ENCODE data around the gene TBC1D5. TPM values are rescaled to one million over a fixed set of nuclear protein-coding genes. Genes with fewer than 3 reads are reported as not detected.

Gene TBC1D5
- total and polyA plus RNA-seq, 4 donors, result 11.8 to 75.5 (median 34.5) TPM

- WGBS, 2 donors, result 90 to 93% methylated on average over 3 of the region's 3 CpGs
These were observed 30.1 kb upstream of the TBC1D5 start for GRCh38 chr3:17772556-17772955.

DNA sequence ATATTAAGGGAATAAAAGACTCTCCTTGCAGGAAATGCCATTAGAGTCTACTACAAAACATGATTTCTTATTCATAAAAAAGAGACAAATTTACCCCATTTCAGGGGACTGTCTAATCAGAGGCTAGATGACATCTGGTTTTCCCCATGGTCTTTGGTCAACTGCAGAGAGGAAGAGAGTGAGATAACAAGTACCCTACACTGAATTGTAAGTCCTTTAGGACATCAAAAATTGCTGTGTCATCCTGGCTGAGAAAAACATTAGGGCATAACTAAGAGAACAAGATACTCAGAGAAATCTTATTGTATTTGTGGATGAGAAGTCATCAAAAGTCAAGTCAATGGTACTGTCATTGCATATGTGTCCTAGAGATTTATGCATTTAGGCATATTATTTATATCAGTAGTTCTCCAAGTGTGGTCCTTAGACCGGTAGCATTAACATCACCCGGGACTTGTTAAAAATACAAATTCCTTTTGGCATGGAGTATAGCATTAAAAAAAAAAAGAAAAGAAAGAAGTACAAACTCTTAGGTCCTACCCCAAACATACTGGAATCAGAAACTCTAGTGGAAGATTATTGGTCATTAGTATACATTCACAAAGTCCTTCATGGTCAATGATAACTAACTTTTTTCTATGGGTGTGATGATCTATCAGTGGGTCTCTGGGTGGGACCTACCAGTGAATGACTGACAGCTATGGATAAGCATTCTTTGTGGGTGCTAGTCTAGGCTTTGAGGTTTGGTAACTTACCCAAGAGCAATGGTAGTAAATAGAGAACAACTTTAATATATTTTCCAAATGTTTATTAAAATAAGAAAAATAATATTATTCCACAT is 29.0 kb upstream of the TBC1D5 start:
- Histone ChIP-seq H3K36me3 (ENCODE audit: control insufficient read depth in 1 of 2, insufficient read depth in 2 of 2, low read length in 1 of 2) (no peaks in the 10 kb centered on the region), H3K9me3 (ENCODE audit: control insufficient read depth, low read length) (no peaks in the 10 kb centered on the region), H3K27me3 (ENCODE audit: control insufficient read depth in 1 of 2, insufficient read depth in 2 of 2, low read length in 1 of 2) (no peaks in the 10 kb centered on the region), H3K4me1 (ENCODE audit: control insufficient read depth in 1 of 2, insufficient read depth in 2 of 2, low read length in 2 of 2) (no peaks in the 10 kb centered on the region), H3K27ac (ENCODE audit: low read depth in 1 of 2, low read length in 2 of 2) (no peak overlapping the region), H3K4me3 (ENCODE audit: low read length in 2 of 2) (no peak overlapping the region)
- intact Hi-C loops (cut with DNase I), result no loop called here
- DNase-seq, result no peak
- ATAC-seq (ENCODE audit: low FRiP score), result no peak
- 51 to 67% methylated on average over 2 of the region's 2 CpGs for WGBS, 2 donors

More at GRCh38 chr3:17772556-17772955, 30.1 kb upstream of the TBC1D5 start:
- DNase-seq (no peak), ATAC-seq (ENCODE audit: low FRiP score) (no peak)
- H3K36me3 ChIP-seq (ENCODE audit: control insufficient read depth in 1 of 2, insufficient read depth in 2 of 2, low read length in 1 of 2), result no peaks in the 10 kb centered on the region
- intact Hi-C loops (cut with DNase I), result no loop called here
- no peaks in the 10 kb centered on the region for H3K9me3 ChIP-seq (ENCODE audit: control insufficient read depth, low read length)
- no peak overlapping the region for H3K4me3 ChIP-seq (ENCODE audit: low read length in 2 of 2)
- no peaks in the 10 kb centered on the region for H3K27me3 ChIP-seq (ENCODE audit: control insufficient read depth in 1 of 2, insufficient read depth in 2 of 2, low read length in 1 of 2)
- no peaks in the 10 kb centered on the region for H3K4me1 ChIP-seq (ENCODE audit: control insufficient read depth in 1 of 2, insufficient read depth in 2 of 2, low read length in 2 of 2)
- H3K27ac ChIP-seq (ENCODE audit: low read depth in 1 of 2, low read length in 2 of 2), result no peak overlapping the region

GRCh38 chr3:17770682-17771081 is 28.3 kb upstream of the TBC1D5 start:
- no peaks in the 10 kb centered on the region for H3K27me3 ChIP-seq (ENCODE audit: control insufficient read depth in 1 of 2, insufficient read depth in 2 of 2, low read length in 1 of 2)
- ATAC-seq (ENCODE audit: low FRiP score) (no peak), DNase-seq (no peak)
- H3K9me3 ChIP-seq (ENCODE audit: control insufficient read depth, low read length), result no peaks in the 10 kb centered on the region
- H3K4me3 ChIP-seq (ENCODE audit: low read length in 2 of 2), result no peak overlapping the region
- H3K4me1 ChIP-seq (ENCODE audit: control insufficient read depth in 1 of 2, insufficient read depth in 2 of 2, low read length in 2 of 2), result no peaks in the 10 kb centered on the region
- no peaks in the 10 kb centered on the region for H3K36me3 ChIP-seq (ENCODE audit: control insufficient read depth in 1 of 2, insufficient read depth in 2 of 2, low read length in 1 of 2)
- intact Hi-C loops (cut with DNase I), result no loop called here
- no peak overlapping the region for H3K27ac ChIP-seq (ENCODE audit: low read depth in 1 of 2, low read length in 2 of 2)

GRCh38 chr3:17765819-17766472 is 23.5 kb upstream of the TBC1D5 start:
- Histone ChIP-seq H3K4me3 (ENCODE audit: low read length in 2 of 2) (no peak overlapping the region), H3K27ac (ENCODE audit: low read depth in 1 of 2, low read length in 2 of 2) (no peak overlapping the region), H3K4me1 (ENCODE audit: control insufficient read depth in 1 of 2, insufficient read depth in 2 of 2, low read length in 2 of 2) (no peaks in the 10 kb centered on the region), H3K36me3 (ENCODE audit: control insufficient read depth in 1 of 2, insufficient read depth in 2 of 2, low read length in 1 of 2) (no peaks in the 10 kb centered on the region), H3K9me3 (ENCODE audit: control insufficient read depth, low read length) (no peaks in the 10 kb centered on the region), H3K27me3 (ENCODE audit: control insufficient read depth in 1 of 2, insufficient read depth in 2 of 2, low read length in 1 of 2) (no peaks in the 10 kb centered on the region)
- DNase-seq, result no peak
- WGBS, 2 donors, result 83 to 87% methylated on average over 9 of the region's 9 CpGs
- no peak for ATAC-seq (ENCODE audit: low FRiP score)
- intact Hi-C loops (cut with DNase I), result no loop called here

- WGBS, 2 donors, result 90 to 94% methylated on average over 5 of the region's 5 CpGs
- ATAC-seq (ENCODE audit: low FRiP score), result no peak
- DNase-seq, result no peak
- intact Hi-C loops (cut with DNase I), result no loop called here
- H3K27me3 ChIP-seq (ENCODE audit: control insufficient read depth in 1 of 2, insufficient read depth in 2 of 2, low read length in 1 of 2), result no peaks in the 10 kb centered on the region
- H3K36me3 ChIP-seq (ENCODE audit: control insufficient read depth in 1 of 2, insufficient read depth in 2 of 2, low read length in 1 of 2), result no peaks in the 10 kb centered on the region
- no peaks in the 10 kb centered on the region for H3K9me3 ChIP-seq (ENCODE audit: control insufficient read depth, low read length)
- H3K4me1 ChIP-seq (ENCODE audit: control insufficient read depth in 1 of 2, insufficient read depth in 2 of 2, low read length in 2 of 2), result no peaks in the 10 kb centered on the region
- no peak overlapping the region for H3K27ac ChIP-seq (ENCODE audit: low read depth in 1 of 2, low read length in 2 of 2)
- no peak overlapping the region for H3K4me3 ChIP-seq (ENCODE audit: low read length in 2 of 2)
These were observed 19.1 kb upstream of the TBC1D5 start for GRCh38 chr3:17761563-17761962.

GRCh38 chr3:17759901-17760300 is 17.5 kb upstream of the TBC1D5 start:
- Histone ChIP-seq H3K27me3 (ENCODE audit: control insufficient read depth in 1 of 2, insufficient read depth in 2 of 2, low read length in 1 of 2) (no peaks in the 10 kb centered on the region), H3K4me1 (ENCODE audit: control insufficient read depth in 1 of 2, insufficient read depth in 2 of 2, low read length in 2 of 2) (no peaks in the 10 kb centered on the region), H3K9me3 (ENCODE audit: control insufficient read depth, low read length) (no peaks in the 10 kb centered on the region), H3K27ac (ENCODE audit: low read depth in 1 of 2, low read length in 2 of 2) (no peak overlapping the region), H3K4me3 (ENCODE audit: low read length in 2 of 2) (no peak overlapping the region), H3K36me3 (ENCODE audit: control insufficient read depth in 1 of 2, insufficient read depth in 2 of 2, low read length in 1 of 2) (no peaks in the 10 kb centered on the region)
- ATAC-seq (ENCODE audit: low FRiP score) (no peak), DNase-seq (no peak)
- 30 to 38% methylated on average over 4 of the region's 4 CpGs for WGBS, 2 donors
- intact Hi-C loops (cut with DNase I), result no loop called here

- Histone ChIP-seq H3K4me1 (ENCODE audit: control insufficient read depth in 1 of 2, insufficient read depth in 2 of 2, low read length in 2 of 2) (peaks cover 0 to 2% of the 10 kb centered on the region in 2 donors), H3K4me3 (ENCODE audit: low read length in 2 of 2) (no peak overlapping the region), H3K27ac (ENCODE audit: low read depth in 1 of 2, low read length in 2 of 2) (no peak overlapping the region), H3K9me3 (ENCODE audit: control insufficient read depth, low read length) (no peaks in the 10 kb centered on the region), H3K36me3 (ENCODE audit: control insufficient read depth in 1 of 2, insufficient read depth in 2 of 2, low read length in 1 of 2) (no peaks in the 10 kb centered on the region), H3K27me3 (ENCODE audit: control insufficient read depth in 1 of 2, insufficient read depth in 2 of 2, low read length in 1 of 2) (no peaks in the 10 kb centered on the region)
- intact Hi-C loops (cut with DNase I), result no loop called here
- ATAC-seq (ENCODE audit: low FRiP score) (no peak), DNase-seq (no peak)
- 94% methylated on average over 1 of the region's 1 CpG for WGBS, 2 donors
These were observed 13.4 kb upstream of the TBC1D5 start for GRCh38 chr3:17755836-17756235.

GRCh38 chr3:17753632-17753992 is 11.2 kb upstream of the TBC1D5 start:
- ATAC-seq (ENCODE audit: low FRiP score) (no peak), DNase-seq (no peak)
- WGBS, 2 donors, result 0 to 16% methylated on average over 1 of the region's 1 CpG
- H3K4me1 ChIP-seq (ENCODE audit: control insufficient read depth in 1 of 2, insufficient read depth in 2 of 2, low read length in 2 of 2), result peaks cover 0 to 2% of the 10 kb centered on the region in 2 donors
- H3K9me3 ChIP-seq (ENCODE audit: control insufficient read depth, low read length), result no peaks in the 10 kb centered on the region
- no peak overlapping the region for H3K4me3 ChIP-seq (ENCODE audit: low read length in 2 of 2)
- intact Hi-C loops (cut with DNase I), result no loop called here
- H3K27me3 ChIP-seq (ENCODE audit: control insufficient read depth in 1 of 2, insufficient read depth in 2 of 2, low read length in 1 of 2), result no peaks in the 10 kb centered on the region
- H3K36me3 ChIP-seq (ENCODE audit: control insufficient read depth in 1 of 2, insufficient read depth in 2 of 2, low read length in 1 of 2), result no peaks in the 10 kb centered on the region
- no peak overlapping the region for H3K27ac ChIP-seq (ENCODE audit: low read depth in 1 of 2, low read length in 2 of 2)

Data from aorta (tissue), 5 donors.